Subcutaneous abdominal adipose tissue (tissue), 5 donors: Measurements from ENCODE around the gene ELOA2.
"Not testable (repeated sequence)": the region's sequence is repeated elsewhere in the genome, so short reads cannot be mapped to it uniquely, and the experiment has no call there.

Experiments used
- H3K27ac ChIP-seq: one replicate; pipeline ENCODE4 v1.7.0; 2013; ENCODE audit warnings: low read depth, mild to moderate bottlenecking, inconsistent platforms, low read length, moderate library complexity
- H3K27me3 ChIP-seq, 5 donors: one replicate each; pipeline ENCODE4 v1.7.0; 2013; ENCODE audit warnings: low read length in 5 of 5, inconsistent platforms in 1 of 5; ENCODE audit not compliant: control insufficient read depth in 5 of 5, insufficient read depth in 4 of 5
- H3K36me3 ChIP-seq, 5 donors: one replicate each; pipeline ENCODE4 v1.7.0; 2013; ENCODE audit warnings: low read length in 5 of 5; ENCODE audit not compliant: control insufficient read depth in 5 of 5, insufficient read depth in 5 of 5
- H3K4me1 ChIP-seq, 5 donors: one replicate each; pipeline ENCODE4 v1.7.0; 2013; ENCODE audit warnings: low read length in 5 of 5, mild to moderate bottlenecking in 3 of 5, moderate library complexity in 1 of 5; ENCODE audit not compliant: control insufficient read depth in 5 of 5, insufficient read depth in 5 of 5
- H3K4me3 ChIP-seq, 5 donors: one replicate each; pipeline ENCODE4 v1.7.0; 2013; ENCODE audit warnings: low read length in 5 of 5, low read depth in 1 of 5
- H3K9ac ChIP-seq, 5 donors: one replicate each; pipeline ENCODE4 v1.7.0; 2013; ENCODE audit warnings: low read length in 5 of 5, mild to moderate bottlenecking in 4 of 5, moderate library complexity in 3 of 5
- H3K9me3 ChIP-seq, 5 donors: one replicate each; pipeline ENCODE4 v1.7.0; 2013; ENCODE audit warnings: low read length in 5 of 5; ENCODE audit not compliant: control insufficient read depth in 5 of 5
- donor health status: healthy.
- donor health status: healthy.
- donor health status: healthy.
- donor health status: healthy.
- donor health status: healthy.

The ELOA2 gene

GRCh38 chr18:47050468-47050867, 15.0 kb upstream of the ELOA2 start:
- Histone ChIP-seq H3K9me3 (no peaks in the 10 kb centered on the region), H3K9ac (no peak overlapping the region), H3K27me3 (no peaks in the 10 kb centered on the region), H3K36me3 (no peaks in the 10 kb centered on the region), H3K4me3 (no peak overlapping the region), H3K27ac (no peak overlapping the region), H3K4me1 (no peaks in the 10 kb centered on the region)

GRCh38 chr18:47040982-47041381, 5.6 kb upstream of the ELOA2 start:
- Histone ChIP-seq H3K27ac (no peak overlapping the region), H3K36me3 (no peaks in the 10 kb centered on the region), H3K9ac (no peak overlapping the region), H3K4me1 (no peaks in the 10 kb centered on the region), H3K27me3 (no peaks in the 10 kb centered on the region), H3K4me3 (no peak overlapping the region), H3K9me3 (no peaks in the 10 kb centered on the region)

- Histone ChIP-seq H3K27me3 (no peaks in the 10 kb centered on the region), H3K36me3 (no peaks in the 10 kb centered on the region), H3K9ac (no peak overlapping the region), H3K27ac (no peak overlapping the region), H3K4me1 (no peaks in the 10 kb centered on the region), H3K4me3 (no peak overlapping the region), H3K9me3 (no peaks in the 10 kb centered on the region)
Observed at GRCh38 chr18:47036927-47037578, 1.6 kb upstream of the ELOA2 start.

DNA sequence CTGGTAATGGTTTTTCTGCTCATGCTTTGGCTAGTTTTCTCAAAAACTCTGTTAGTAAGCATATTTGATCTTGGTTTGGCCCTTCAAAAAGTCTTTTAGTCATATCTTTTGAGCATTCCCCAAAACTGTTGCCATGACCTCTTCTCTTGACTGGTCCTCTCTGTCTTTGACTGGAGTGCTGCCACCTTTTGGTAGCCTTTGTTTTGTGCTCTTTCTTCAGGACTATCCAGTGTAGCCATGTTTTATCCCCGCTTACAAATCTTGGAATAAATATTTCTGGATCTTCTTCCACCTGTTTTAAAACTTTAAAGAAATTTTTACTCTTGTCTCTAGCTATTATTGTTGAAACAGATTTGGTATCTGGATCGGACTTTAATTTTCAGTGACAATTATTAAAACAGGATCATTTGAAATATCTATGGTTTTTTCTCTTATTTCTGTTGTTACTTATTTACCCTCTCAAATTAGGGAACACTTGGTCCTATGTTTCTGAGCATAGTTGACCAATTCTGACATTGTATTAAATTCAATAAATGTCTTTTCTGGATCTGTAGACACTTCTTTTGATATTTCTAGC, 965 bp upstream of the ELOA2 start:
- no peak overlapping the region for H3K4me3 ChIP-seq
- H3K9ac ChIP-seq = no peak overlapping the region
- H3K36me3 ChIP-seq = no peaks in the 10 kb centered on the region
- no peak overlapping the region for H3K27ac ChIP-seq
- no peaks in the 10 kb centered on the region for H3K9me3 ChIP-seq
- no peaks in the 10 kb centered on the region for H3K27me3 ChIP-seq
- H3K4me1 ChIP-seq = no peaks in the 10 kb centered on the region

DNA sequence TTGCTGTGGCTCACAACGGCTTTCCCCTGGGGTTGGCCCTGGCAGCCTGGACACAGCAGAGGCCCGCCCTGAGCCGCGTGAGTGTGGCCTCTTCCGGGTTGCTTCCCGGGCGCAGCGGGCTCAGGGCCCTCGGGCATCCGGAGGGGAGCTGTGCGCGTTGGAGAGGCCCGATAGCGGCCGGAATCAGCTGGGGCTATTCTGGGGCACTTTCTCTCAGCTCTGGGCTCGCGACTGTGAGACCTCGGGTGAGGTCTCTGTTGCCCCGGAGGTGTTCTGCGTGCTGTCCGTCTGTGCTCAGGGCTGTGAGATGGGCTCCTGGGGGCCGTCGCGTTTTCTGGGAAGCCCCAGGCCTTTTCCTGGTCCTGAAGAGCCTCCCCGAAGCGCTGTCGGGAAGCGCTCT, 830 bp downstream of the ELOA2 start:
- H3K36me3 ChIP-seq, H3K4me1 ChIP-seq, H3K9me3 ChIP-seq, H3K27me3 ChIP-seq, H3K4me3 ChIP-seq, H3K9ac ChIP-seq, H3K27ac ChIP-seq: not testable (repeated sequence)

GRCh38 chr18:47032945-47033344, 2.5 kb downstream of the ELOA2 start:
- no peak overlapping the region for H3K27ac ChIP-seq
- no peak overlapping the region for H3K9ac ChIP-seq
- H3K4me3 ChIP-seq = no peak overlapping the region
- H3K36me3 ChIP-seq = no peaks in the 10 kb centered on the region
- no peaks in the 10 kb centered on the region for H3K9me3 ChIP-seq
- H3K27me3 ChIP-seq = no peaks in the 10 kb centered on the region
- H3K4me1 ChIP-seq = no peaks in the 10 kb centered on the region

DNA sequence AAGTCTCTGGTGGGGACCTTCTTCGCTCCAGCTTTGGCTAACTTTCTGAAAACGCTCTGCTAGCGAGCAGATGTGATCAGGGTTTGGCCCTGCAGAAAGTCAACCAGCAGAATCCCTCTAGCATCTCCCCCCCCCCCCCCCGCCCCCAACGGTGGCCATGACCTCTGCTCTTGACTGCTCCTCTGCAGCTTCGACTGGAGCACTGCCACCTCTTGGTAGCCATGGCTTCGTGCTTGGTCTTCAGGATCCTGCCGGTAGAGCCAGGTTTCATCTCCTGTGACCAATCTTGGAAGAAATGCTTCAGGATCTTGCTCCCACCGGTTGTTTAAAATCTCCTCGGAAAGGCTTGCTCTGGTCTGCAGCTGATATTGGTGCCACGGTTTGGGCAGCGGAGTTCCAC, 4.5 kb downstream of the ELOA2 start:
- H3K4me3 ChIP-seq, H3K9me3 ChIP-seq, H3K4me1 ChIP-seq, H3K27me3 ChIP-seq, H3K9ac ChIP-seq, H3K27ac ChIP-seq, H3K36me3 ChIP-seq: not testable (repeated sequence)

GRCh38 chr18:47029684-47030353, 5.6 kb downstream of the ELOA2 start:
- not testable (repeated sequence) for H3K9ac ChIP-seq, H3K36me3 ChIP-seq, H3K9me3 ChIP-seq, H3K4me3 ChIP-seq, H3K4me1 ChIP-seq, H3K27ac ChIP-seq, H3K27me3 ChIP-seq

DNA sequence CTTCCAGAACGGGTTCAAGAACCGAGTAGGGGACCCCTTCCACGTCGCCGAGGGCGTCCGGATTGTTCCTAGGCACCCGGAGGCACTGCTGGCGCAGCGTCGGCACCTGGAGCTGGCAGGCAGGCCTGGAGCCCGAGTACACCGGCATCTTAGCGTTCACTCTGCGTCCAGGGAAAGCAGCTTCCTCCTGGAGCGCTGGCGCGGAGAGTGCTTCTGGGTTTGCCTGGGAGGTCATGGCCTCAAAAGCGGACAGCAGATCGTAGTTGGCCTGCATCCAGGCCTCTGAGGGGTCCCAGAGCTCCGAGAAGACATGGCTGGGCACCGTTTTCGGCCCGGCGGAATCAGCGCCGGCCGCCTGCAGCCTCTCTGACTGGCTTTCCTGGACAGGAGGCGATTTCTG, 6.7 kb downstream of the ELOA2 start:
- not testable (repeated sequence) for H3K27me3 ChIP-seq, H3K4me3 ChIP-seq, H3K27ac ChIP-seq, H3K9me3 ChIP-seq, H3K9ac ChIP-seq, H3K36me3 ChIP-seq, H3K4me1 ChIP-seq

DNA sequence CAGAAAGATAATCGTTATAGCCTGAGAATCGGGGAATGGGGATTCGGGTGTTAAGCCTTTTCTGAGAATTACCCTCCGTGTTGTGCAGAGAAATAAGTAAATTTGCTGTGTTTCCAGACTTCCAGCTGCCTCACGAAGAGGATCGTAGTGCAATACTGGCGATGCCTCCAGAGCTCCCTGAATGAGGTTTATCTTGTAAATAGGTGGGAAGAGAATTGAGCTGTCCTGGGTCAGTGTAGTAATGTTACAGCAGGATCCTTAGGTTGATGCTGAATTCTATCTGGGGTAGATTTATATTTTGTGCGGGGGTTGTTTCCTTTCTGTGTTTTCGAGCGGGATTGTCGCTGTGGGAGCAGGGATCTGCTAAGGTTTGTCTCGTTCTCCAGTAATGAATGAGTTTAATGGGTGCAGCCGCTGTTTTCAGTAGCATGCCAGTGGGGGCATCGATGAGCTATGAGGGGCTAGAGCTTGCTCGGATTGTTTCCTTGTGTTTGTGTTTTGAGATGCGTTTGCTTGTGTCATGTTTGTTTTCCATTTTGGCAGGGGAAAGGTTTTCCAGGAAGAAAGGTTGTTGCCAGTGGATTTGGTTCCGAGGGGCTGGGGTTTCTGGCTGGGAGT, 9.8 kb downstream of the ELOA2 start:
- not testable (repeated sequence) for H3K9ac ChIP-seq, H3K4me3 ChIP-seq, H3K9me3 ChIP-seq, H3K36me3 ChIP-seq, H3K27me3 ChIP-seq, H3K27ac ChIP-seq, H3K4me1 ChIP-seq
